K562 (cell line): ENCODE measurements around the gene EXOSC6. TPM values are rescaled to one million over a fixed set of nuclear protein-coding genes. Genes with fewer than 3 reads are reported as not detected.

Experiments used
- ARID3B ChIP-seq: fragments of 250-450 bp; sonication (Bioruptor Pico); IDR thresholded peaks from 2 replicates; pipeline ENCODE4 v1.4.0; 2020; ENCODE audit warnings: borderline replicate concordance
- CBFB ChIP-seq: sonication (generic); formaldehyde crosslinking; IDR thresholded peaks from 2 replicates; pipeline ENCODE4 v1.4.0; 2020; ENCODE audit warnings: mild to moderate bottlenecking, missing genetic modification reagents
- CCNT2 ChIP-seq: IDR thresholded peaks from 2 replicates; pipeline ENCODE4 v1.6.1; 2011; ENCODE audit warnings: borderline replicate concordance, low read depth, mild to moderate bottlenecking, moderate library complexity, mixed read lengths, low read length; ENCODE audit not compliant: insufficient read length; ENCODE audit errors: extremely low read depth
- GTF2A2 ChIP-seq: IDR thresholded peaks from 2 replicates; pipeline ENCODE4 v1.6.1; 2016; ENCODE audit warnings: mild to moderate bottlenecking, missing genetic modification characterization, missing compliant biosample characterization
- MGA ChIP-seq: fragments of 450-650 bp; IDR thresholded peaks from 2 replicates; pipeline ENCODE4 v1.6.1; 2016; ENCODE audit warnings: mild to moderate bottlenecking, moderate library complexity
- NR1H2 ChIP-seq: sonication (generic); formaldehyde crosslinking; IDR thresholded peaks from 2 replicates; pipeline ENCODE4 v1.4.0; 2020; ENCODE audit warnings: mild to moderate bottlenecking, missing genetic modification reagents
- TFE3 ChIP-seq: fragments of 450-650 bp; formaldehyde crosslinking; IDR thresholded peaks from 2 replicates; pipeline ENCODE4 v1.4.0; 2020; ENCODE audit warnings: mild to moderate bottlenecking, mixed read lengths
- XRCC5 ChIP-seq: fragments of 200-400 bp; formaldehyde crosslinking; IDR thresholded peaks from 2 replicates; pipeline ENCODE4 v1.6.1; 2017; ENCODE audit warnings: low read depth, mild to moderate bottlenecking, low read length
- ZNF12 ChIP-seq: sonication (generic); formaldehyde crosslinking; IDR thresholded peaks from 2 replicates; pipeline ENCODE4 v1.4.0; 2020; ENCODE audit warnings: mild to moderate bottlenecking, missing genetic modification reagents
- ZNF77 ChIP-seq: fragments of 250-450 bp; sonication (Bioruptor Pico); IDR thresholded peaks from 2 replicates; pipeline ENCODE4 v1.5.0; 2020
- ZSCAN32 ChIP-seq: fragments of 450-650 bp; formaldehyde crosslinking; IDR thresholded peaks from 2 replicates; pipeline ENCODE4 v1.4.0; 2020; ENCODE audit warnings: mild to moderate bottlenecking, moderate library complexity
- polyA plus RNA-seq, 8 experiments: library from polyadenylated mRNA; depleted of rRNA in 4 of 8; stranded (reverse) in 5 of 8; unstranded in 3 of 8; fragments of >200 nt; fragmentation: Nextera tagmentation in 2 of 8; fragmentation: Illumina TruSeq in 1 of 8; extraction: Ambion mirVana in 2 of 8; extraction: Trizol in 1 of 8; gene quantifications; 2 replicates each; pipeline versions ENCODE4 v1.2.1 to v1.2.3, GENCODE V29; 2011 to 2014; ENCODE audit warnings: inconsistent platforms in 1 of 8, missing spikeins in 1 of 8
- total RNA-seq, 7 experiments: library from RNA; depleted of rRNA in 6 of 7; stranded (reverse); fragments of >200 nt in 6 of 7; fragmentation: Illumina TruSeq in 2 of 7; extraction: Trizol in 2 of 7; gene quantifications; 2 replicates each; pipeline versions ENCODE4 v1.2.1 to v1.2.3, GENCODE V29; 2011 to 2021; ENCODE audit warnings: low replicate concordance in 1 of 7

EXOSC6 gene
- total and polyA plus RNA-seq, 9 of the 15 experiments (the other 6 are each of a cell fraction or from before 2014, with no cell fraction given), result 9.2 to 29.0 (median 15.6) TPM

GRCh38 chr16:70251629-70252354, at the start of gene EXOSC6 (continued):
- TF ChIP-seq CCNT2 (peak; percentile 93), MGA (peak; percentile 26; the same call in 1 of the 2 replicates), ZNF77 (0 out of 2 replicates have a peak, but pooled peaks have one; percentile 56), ARID3B (CRISPR knock-in tag) (0 out of 2 replicates have a peak, but pooled peaks have one; percentile 26), XRCC5 (peak; percentile 98), TFE3 (CRISPR knock-in tag) (peak; percentile 29), ZNF12 (no peak), GTF2A2 (no peak), NR1H2 (CRISPR knock-in tag) (no peak; the same call in 1 of the 2 replicates), ZSCAN32 (CRISPR knock-in tag) (peak; percentile 83; the same call in 1 of the 2 replicates), CBFB (CRISPR knock-in tag) (no peak)
